Measurements from ENCODE around the gene LCN15.
A peak's percentile ranks its signal among the peaks of the same experiment; 100 is the strongest.
"Not testable (repeated sequence)": the region's sequence is repeated elsewhere in the genome, so short reads cannot be mapped to it uniquely, and the experiment has no call there.

DNA sequence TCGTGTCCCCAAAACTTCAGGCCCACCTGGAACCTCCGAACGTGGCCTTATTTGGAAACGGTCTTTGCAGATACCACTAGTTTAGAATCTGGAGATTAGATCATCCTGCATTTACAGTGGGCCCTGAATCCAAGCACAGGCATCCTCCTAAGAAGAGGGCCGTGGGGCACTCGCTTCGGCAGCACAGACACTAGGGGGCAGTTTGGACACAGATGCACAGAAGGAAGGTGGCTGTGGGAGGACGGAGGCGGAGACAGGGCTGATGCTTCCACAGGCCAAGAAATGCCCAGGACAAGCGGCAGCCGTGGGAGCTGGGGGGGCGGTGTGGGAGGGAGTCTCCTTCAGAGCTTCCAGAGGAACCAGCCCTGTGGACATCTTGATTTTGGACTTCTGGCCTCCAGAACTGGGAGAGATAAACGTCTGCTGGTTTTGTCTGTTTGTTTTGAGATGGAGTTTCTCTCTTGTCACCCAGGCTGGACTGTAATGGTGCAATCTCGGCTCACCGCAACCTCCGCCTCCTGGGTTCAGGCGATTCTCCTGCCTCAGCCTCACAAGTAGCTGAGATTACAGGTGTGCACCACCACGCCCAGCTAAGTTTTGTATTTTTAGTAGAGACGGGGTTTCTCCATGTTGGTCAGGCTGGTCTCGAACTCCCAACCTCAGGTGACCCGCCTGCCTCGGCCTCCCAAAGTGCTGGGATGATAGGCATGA is 3.3 kb downstream of the LCN15 start:
- not testable (repeated sequence) for TF ChIP-seq POLR2A (IDR thresholded peaks at IDR 0.05)
- TF ChIP-seq, protein P1, sequence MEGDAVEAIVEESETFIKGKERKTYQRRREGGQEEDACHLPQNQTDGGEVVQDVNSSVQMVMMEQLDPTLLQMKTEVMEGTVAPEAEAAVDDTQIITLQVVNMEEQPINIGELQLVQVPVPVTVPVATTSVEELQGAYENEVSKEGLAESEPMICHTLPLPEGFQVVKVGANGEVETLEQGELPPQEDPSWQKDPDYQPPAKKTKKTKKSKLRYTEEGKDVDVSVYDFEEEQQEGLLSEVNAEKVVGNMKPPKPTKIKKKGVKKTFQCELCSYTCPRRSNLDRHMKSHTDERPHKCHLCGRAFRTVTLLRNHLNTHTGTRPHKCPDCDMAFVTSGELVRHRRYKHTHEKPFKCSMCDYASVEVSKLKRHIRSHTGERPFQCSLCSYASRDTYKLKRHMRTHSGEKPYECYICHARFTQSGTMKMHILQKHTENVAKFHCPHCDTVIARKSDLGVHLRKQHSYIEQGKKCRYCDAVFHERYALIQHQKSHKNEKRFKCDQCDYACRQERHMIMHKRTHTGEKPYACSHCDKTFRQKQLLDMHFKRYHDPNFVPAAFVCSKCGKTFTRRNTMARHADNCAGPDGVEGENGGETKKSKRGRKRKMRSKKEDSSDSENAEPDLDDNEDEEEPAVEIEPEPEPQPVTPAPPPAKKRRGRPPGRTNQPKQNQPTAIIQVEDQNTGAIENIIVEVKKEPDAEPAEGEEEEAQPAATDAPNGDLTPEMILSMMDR (IDR thresholded peaks at IDR 0.05): peak in 3 of 4 donors; percentile 39 to 48 (median 46)
